HS-27A (cell line): Measurements from ENCODE around the gene GPC5.
"Not testable (repeated sequence)": the region's sequence is repeated elsewhere in the genome, so short reads cannot be mapped to it uniquely, and the experiment has no call there.

Experiments
- DNase-seq: peaks from one replicate; pipeline ENCODE4 v3.0.0-alpha.2; 2012; ENCODE audit warnings: low read depth, missing footprints

The GPC5 gene

GRCh38 chr13:92270990-92271389, 872.6 kb downstream of the GPC5 start:
- DNase-seq: no peak

GRCh38 chr13:92272177-92272576, 873.8 kb downstream of the GPC5 start:
- DNase-seq: no peak

- not testable (repeated sequence) for DNase-seq
These were observed 882.6 kb downstream of the GPC5 start for GRCh38 chr13:92280986-92281385.

GRCh38 chr13:92290718-92291307, 892.4 kb downstream of the GPC5 start:
- not testable (repeated sequence) for DNase-seq

GRCh38 chr13:92294533-92294932, 896.1 kb downstream of the GPC5 start:
- DNase-seq: not testable (repeated sequence)

GRCh38 chr13:92296154-92296671, 897.8 kb downstream of the GPC5 start:
- not testable (repeated sequence) for DNase-seq

GRCh38 chr13:92297971-92298942, 899.8 kb downstream of the GPC5 start:
- no peak for DNase-seq

- no peak for DNase-seq
These were observed 902.2 kb downstream of the GPC5 start for GRCh38 chr13:92300651-92301050.

- no peak for DNase-seq
These were observed 905.0 kb downstream of the GPC5 start for GRCh38 chr13:92303428-92303827.

- no peak for DNase-seq
These were observed 909.3 kb downstream of the GPC5 start for GRCh38 chr13:92307752-92308151.

- DNase-seq: no peak
These were observed 914.4 kb downstream of the GPC5 start for GRCh38 chr13:92312823-92313222.

GRCh38 chr13:92313382-92313781, 915.0 kb downstream of the GPC5 start:
- no peak for DNase-seq

GRCh38 chr13:92315265-92315664, 916.8 kb downstream of the GPC5 start:
- no peak for DNase-seq

GRCh38 chr13:92316030-92316429, 917.6 kb downstream of the GPC5 start:
- DNase-seq: no peak

- DNase-seq: peak; percentile 47
These were observed 918.6 kb downstream of the GPC5 start for GRCh38 chr13:92317066-92317465.

- no peak for DNase-seq
These were observed 921.9 kb downstream of the GPC5 start for GRCh38 chr13:92320323-92320722.

- DNase-seq: no peak
These were observed 922.8 kb downstream of the GPC5 start for GRCh38 chr13:92321174-92321573.

GRCh38 chr13:92345627-92346026, 947.2 kb downstream of the GPC5 start:
- no peak for DNase-seq

- no peak for DNase-seq
These were observed 947.6 kb downstream of the GPC5 start for GRCh38 chr13:92346046-92346445.

GRCh38 chr13:92354583-92354982, 956.2 kb downstream of the GPC5 start:
- no peak for DNase-seq

- DNase-seq: peak; percentile 9
These were observed 956.8 kb downstream of the GPC5 start for GRCh38 chr13:92355213-92355612.

GRCh38 chr13:92362717-92363116, 964.3 kb downstream of the GPC5 start:
- no peak for DNase-seq

GRCh38 chr13:92365904-92366303, 967.5 kb downstream of the GPC5 start:
- no peak for DNase-seq
